GM21381 (cell line): ENCODE measurements around the gene GPAT2.
"Not testable (repeated sequence)": the region's sequence is repeated elsewhere in the genome, so short reads cannot be mapped to it uniquely, and the experiment has no call there.

Source experiments
- ATAC-seq: cut with Tn5 transposase; IDR thresholded peaks from one replicate; pipeline ENCODE4 v1.9.1; 2021; ENCODE audit warnings: mild to moderate bottlenecking, moderate library complexity; ENCODE audit not compliant: unreplicated experiment

The GPAT2 gene

DNA sequence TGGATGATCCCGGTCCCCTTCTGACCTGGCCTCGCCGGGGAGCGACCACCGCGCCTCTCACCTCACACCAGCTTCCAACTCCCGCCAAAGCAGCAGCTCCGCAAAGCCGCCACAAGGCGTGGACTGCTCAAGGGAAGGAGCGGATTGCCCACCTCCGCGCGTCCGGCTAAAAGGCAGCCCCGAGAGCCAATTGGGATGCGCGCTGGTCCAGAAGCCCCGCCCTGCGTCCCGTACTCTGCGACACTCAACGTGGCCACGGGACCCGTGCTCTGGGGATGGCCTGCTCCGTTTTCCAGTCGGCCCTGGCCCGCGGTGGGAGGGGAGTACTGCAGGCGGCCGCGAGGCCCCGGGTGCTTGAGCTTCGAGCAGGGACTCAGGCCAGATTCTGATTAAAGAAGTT is at the start of gene GPAT2:
Gene GPAT2, minus strand, starts transcription at position 125 of the 400 bp plus-strand sequence. CDS start 2,557 bp downstream, outside the sequence.
- ATAC-seq, result not testable (repeated sequence)

DNA sequence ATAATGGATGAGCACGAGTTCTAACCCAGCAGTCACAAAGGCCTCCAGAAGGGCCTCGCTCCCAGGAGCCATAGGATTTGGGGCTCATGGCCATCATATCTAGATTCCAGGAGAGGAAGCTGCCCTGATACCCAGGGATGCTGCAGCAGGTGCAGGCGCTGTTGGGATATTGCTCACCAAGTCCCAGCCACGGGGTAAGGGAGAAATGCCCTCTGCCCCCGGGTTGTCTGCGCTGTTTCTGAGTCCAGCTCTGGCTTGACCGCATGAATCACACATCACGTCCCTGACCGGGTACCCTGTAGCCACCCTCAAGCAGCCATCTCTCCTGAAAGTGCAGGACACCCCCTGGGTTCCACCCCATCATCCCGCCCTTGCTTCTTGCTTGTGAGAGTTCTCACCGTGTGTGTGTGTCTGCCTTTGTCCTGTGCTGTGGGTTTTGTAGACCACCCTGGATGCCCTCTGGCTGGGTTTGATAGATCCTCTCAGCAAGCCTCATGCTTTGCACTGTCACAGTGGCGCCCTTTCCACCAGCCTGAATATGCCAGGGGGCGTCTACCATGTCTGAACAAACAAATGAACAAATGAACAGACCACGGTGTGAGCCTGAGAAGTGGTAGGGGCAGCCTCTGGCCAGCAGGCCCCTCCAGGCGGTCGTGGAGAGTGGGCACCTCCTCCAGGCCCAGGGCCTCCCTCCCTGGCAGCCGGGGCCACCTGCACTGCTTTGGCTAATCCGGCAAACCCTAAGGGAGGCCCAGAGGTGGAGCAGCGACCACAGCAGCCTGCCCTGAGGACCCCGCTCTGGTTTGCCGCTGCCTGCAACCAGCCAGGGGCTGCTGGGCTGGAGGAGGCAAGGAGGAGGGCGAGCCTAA is 49.5 kb upstream of the GPAT2 start:
- no peak for ATAC-seq

- no peak for ATAC-seq
These were observed 48.6 kb upstream of the GPAT2 start for GRCh38 chr2:96083064-96083939.

- ATAC-seq, result no peak
These were observed 47.7 kb upstream of the GPAT2 start for GRCh38 chr2:96082211-96083063.

GRCh38 chr2:96081042-96081441 is 46.3 kb upstream of the GPAT2 start:
- no peak for ATAC-seq

GRCh38 chr2:96075199-96075771 is 40.6 kb upstream of the GPAT2 start:
- ATAC-seq, result no peak

- no peak for ATAC-seq
These were observed 39.4 kb upstream of the GPAT2 start for GRCh38 chr2:96074156-96074555.

DNA sequence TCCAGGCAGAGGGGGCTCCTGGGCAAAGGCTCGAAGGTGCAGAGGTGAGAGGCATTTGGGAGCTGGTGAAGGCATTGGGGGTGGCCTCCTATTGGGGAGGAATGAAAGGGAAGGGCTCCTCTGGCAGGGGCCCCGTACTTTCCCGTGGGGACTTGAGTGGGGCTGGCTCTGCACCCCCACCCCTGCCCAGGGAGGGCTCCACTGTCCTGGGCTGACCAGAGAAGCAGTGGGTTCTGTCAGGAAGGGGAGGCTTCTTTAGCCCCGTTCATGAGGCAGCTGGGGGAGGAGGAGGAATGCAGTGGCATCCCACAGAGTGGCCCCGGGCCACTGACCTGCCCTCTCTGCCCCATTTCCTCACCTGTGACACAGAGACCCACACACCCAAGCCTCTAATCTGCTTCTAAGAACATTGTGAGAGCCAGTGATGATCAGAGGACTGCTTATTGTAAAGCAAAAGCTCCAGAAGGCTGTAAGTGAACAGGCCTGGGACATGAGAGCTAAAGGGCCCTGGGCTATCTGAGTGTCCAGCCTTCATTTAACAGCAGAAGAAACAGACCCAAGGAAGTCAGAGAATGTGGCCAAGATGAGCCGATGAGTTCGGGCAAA is 38.6 kb upstream of the GPAT2 start:
- ATAC-seq, result no peak

DNA sequence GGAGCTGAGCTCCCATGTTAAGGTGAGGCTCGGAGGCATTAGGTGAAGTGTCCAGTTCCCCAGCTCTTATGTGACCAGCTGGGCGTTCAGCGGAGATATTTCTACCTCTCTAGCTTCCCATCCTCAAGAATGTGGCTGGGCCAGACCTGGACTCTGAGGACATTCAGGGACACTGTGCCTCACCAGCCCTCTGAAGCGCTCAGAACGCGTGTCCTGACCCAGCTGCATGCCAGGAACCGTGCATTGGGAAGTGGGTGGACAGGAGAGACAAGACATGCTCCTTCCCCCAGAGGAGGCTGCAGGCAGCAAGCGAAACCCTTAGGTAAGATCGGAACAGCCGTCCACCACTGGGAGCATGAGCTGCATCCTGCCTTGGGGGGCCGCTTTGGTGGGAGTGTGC is 38.0 kb upstream of the GPAT2 start:
- no peak for ATAC-seq

DNA sequence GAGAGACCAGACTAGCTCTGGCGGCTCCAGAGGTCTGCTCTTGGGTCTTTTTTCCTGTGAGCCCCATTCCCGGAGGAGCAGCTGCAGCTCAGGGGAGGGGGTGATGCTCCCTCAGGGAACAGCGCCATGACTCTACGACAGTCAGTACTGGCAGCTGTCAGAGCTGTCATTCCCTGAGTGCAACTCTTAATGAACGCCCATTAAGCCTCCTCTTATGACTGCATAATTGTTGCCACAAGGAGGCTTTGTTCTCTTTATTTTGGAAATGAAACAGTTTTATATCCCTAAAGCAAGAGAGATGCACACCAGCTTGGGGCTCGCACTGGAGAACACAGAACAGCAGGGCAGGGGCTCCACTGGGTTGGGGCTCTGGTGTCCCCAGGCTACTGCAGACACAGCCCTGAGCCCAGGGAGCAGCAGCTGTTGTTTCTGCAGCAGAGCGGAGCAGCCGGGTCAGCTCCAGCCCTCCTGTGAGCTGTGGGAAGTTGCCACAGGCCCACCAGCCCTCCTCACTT is 37.3 kb upstream of the GPAT2 start:
- ATAC-seq, result not testable (repeated sequence)

- ATAC-seq, result not testable (repeated sequence)
These were observed 36.6 kb upstream of the GPAT2 start for GRCh38 chr2:96071087-96071976.

DNA sequence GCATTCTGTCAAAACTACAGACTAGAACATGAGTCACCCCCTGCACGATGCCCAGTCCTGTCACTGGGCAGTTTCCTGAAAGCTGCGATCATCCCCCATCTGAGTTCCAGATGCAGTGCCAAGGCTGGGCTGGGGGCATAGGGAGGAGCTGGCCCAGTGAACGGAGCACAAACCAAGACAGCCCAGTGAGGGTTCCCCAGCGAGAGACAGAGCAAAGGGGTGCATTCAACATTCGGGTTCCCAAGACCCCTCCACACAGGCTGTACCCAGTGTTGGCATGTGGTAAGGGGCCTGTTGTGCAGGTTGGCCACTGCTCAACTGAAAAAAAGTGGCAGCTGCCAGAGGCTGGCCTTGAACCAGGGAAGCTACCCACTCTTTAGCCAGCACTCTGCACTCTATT is 35.6 kb upstream of the GPAT2 start:
- not testable (repeated sequence) for ATAC-seq

DNA sequence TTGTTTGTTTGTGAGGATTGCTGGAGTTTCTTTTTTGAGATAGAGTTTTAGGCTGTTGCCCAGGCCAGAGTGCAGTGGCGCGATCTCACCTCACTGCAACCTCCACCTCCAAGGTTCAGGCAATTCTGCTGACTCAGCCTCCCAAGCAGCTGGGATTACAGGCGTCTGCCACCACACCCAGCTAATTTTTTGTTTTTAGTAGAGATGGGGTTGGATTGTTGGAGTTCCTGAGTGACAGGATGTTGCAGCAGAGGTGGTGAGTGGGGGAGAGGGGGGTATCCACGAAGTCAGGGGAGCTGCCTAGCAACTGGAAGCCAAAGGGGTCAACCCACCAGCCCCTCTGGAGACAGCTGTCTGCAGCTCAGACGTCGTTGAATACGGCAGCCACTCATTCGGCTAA is 35.2 kb upstream of the GPAT2 start:
- ATAC-seq, result not testable (repeated sequence)

DNA sequence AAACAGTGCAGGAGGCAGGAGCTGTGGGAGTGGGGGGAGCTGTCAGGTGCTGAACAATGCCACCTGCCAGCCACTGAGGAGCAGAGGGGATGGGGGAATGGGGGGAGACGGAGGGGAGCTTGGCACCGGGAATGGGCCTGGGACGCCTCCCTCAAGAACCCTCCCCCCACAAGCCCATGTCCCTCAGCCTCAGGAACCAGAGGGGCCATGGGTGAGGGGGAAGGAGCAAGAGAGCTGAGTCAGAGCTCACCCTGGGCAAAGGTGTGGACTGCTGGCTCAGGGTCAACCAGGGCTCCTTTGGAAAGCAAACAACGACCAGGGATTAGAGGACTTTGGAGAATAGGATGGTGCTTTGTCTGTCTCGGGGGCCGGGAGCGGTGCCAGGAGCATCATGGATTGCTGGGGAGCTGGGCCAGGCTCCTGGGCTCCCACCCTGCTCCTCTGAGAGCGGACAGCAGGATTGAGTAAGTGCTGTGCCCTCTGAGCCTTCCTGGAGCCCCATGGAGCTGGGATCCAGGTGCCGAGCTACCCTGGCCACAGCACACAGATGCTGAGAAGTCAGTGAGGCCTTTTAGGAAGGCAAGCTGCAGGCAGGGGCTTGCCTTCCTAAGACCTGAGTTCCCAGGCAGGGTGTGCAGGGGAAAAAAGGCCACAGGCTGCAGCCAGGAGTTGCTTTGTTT is 33.3 kb upstream of the GPAT2 start:
- not testable (repeated sequence) for ATAC-seq

DNA sequence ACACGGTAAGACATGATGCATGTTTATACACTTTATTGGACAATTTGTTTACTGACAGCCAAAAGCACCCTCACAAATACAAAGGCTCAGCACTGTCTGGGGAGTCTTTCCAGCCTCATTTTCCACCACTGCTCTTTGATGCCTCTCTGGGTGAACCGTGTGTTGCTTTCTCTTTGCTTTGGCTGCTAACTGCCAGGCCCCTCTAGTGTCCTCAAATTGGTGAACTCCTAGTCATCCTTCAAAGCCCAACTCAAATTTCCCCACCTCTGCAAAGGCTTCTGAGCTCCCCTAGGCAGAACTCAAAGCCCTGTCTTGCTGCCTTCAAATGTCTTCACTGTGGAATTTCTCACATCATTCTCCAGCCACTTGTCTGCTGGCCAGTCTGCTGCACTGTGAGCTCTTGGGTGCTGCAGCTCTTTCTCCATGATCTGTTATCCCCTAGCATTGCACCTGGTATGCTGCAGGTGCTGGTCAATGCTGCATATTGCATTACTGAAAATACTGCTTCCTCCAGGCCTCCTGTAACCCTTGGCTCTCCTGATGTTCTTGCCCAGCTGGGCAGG is 32.5 kb upstream of the GPAT2 start:
- ATAC-seq, result not testable (repeated sequence)

DNA sequence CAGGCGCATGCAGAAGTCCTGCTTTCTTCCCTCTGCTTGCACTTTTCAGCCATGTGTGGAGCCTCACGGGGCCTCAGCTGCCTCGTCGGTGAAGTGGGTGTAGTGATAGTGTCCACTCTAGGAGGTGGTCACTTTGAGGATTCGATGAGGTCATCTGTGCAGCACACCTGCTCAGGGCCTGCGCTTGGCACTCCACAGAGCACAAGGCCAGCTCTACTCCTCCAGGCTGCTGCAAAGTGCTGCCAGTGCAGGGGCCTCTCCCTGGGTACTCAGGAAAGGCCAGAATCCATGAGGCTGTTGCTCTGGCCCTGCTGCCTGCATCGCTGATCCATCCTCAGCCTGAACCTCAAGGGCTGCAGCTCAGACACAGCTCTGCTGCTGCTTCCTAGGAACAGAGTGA is 31.8 kb upstream of the GPAT2 start:
- ATAC-seq, result not testable (repeated sequence)

DNA sequence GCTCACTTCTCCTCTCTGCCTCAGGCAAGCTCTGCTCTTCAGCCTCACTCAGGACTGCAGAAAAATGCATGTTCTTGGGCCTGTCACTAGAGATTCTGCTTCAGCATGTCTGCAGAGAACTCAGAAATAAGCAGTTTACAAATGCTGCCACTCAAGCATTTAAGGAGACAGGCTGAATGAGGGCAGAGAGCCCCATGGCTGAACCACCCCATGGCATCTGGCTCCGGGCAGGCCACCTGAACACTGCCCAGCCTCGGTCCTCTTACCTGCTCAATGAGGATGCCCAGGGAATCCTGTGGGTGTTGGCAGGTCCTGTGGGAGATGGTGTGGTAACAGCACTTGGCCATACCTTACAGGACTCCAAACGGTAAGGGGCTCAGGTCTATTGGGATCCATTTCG is 31.2 kb upstream of the GPAT2 start:
- ATAC-seq, result not testable (repeated sequence)

DNA sequence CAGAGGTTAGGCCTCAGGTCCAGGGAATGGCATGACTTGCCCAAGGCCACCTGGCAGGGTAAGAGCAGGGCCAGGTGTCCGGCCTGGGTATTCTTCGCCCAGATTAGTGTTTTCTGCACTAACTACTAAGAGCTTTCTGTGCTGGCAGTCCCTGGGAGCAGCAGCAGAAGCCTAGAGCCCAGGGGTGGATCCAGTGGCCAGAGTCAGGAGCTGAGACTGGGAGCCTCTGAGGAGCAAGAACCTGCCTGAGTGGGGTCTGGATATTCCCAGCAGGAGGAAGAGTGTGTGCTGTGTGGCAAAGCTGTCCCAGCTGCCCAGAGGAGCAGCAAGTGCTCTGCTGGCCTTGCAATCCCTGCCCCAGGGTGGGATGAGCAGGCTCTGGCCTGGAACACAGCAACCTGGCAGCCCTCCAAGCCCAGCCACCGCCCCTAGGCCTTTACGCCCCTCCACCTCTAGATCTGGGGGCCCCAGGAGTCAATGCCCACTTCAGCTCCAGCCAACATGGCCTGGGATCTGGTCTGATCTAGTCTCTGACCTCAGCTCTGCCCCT is 30.7 kb upstream of the GPAT2 start:
- ATAC-seq, result no peak
